ENCODE measurements around the gene ZBTB44.

Gene ZBTB44

GRCh38 chr11:130189492-130190210, 125.1 kb downstream of the ZBTB44 start:
- DNase-seq = no peak
- in situ Hi-C loops (cut with HindIII; ENCODE audit: low pct_ligation_motif_present, low pct_unique_long_range_greater_than_20kb, low sequenced_read_pairs) = no loop called here

- in situ Hi-C loops (cut with HindIII; ENCODE audit: low pct_ligation_motif_present, low pct_unique_long_range_greater_than_20kb, low sequenced_read_pairs) = no loop called here
Observed at GRCh38 chr11:130188585-130189347, 126.0 kb downstream of the ZBTB44 start.

GRCh38 chr11:130188047-130188446, 126.7 kb downstream of the ZBTB44 start:
- in situ Hi-C loops (cut with HindIII; ENCODE audit: low pct_ligation_motif_present, low pct_unique_long_range_greater_than_20kb, low sequenced_read_pairs) = no loop called here
- no peak for DNase-seq

More at GRCh38 chr11:130188585-130189347, 126.0 kb downstream of the ZBTB44 start:
- no peak for DNase-seq

- in situ Hi-C loops (cut with HindIII; ENCODE audit: low pct_ligation_motif_present, low pct_unique_long_range_greater_than_20kb, low sequenced_read_pairs) = no loop called here
- DNase-seq = no peak
Observed at GRCh38 chr11:130187096-130187495, 127.6 kb downstream of the ZBTB44 start.

GRCh38 chr11:130183878-130184610, 130.7 kb downstream of the ZBTB44 start:
- in situ Hi-C loops (cut with HindIII; ENCODE audit: low pct_ligation_motif_present, low pct_unique_long_range_greater_than_20kb, low sequenced_read_pairs) = no loop called here
- no peak for DNase-seq

- peak; percentile 50 for DNase-seq
- in situ Hi-C loops (cut with HindIII; ENCODE audit: low pct_ligation_motif_present, low pct_unique_long_range_greater_than_20kb, low sequenced_read_pairs) = no loop called here
Observed at GRCh38 chr11:130181295-130182272, 133.1 kb downstream of the ZBTB44 start.

GRCh38 chr11:130180896-130181294, 133.8 kb downstream of the ZBTB44 start:
- in situ Hi-C loops (cut with HindIII; ENCODE audit: low pct_ligation_motif_present, low pct_unique_long_range_greater_than_20kb, low sequenced_read_pairs) = no loop called here
- DNase-seq = no peak

GRCh38 chr11:130180491-130180890, 134.2 kb downstream of the ZBTB44 start:
- peak; percentile 22 for DNase-seq
- in situ Hi-C loops (cut with HindIII; ENCODE audit: low pct_ligation_motif_present, low pct_unique_long_range_greater_than_20kb, low sequenced_read_pairs) = no loop called here

- DNase-seq = no peak
- in situ Hi-C loops (cut with HindIII; ENCODE audit: low pct_ligation_motif_present, low pct_unique_long_range_greater_than_20kb, low sequenced_read_pairs) = no loop called here
Observed at GRCh38 chr11:130179396-130180306, 135.1 kb downstream of the ZBTB44 start.

GRCh38 chr11:130178441-130179339, 136.0 kb downstream of the ZBTB44 start:
- in situ Hi-C loops (cut with HindIII; ENCODE audit: low pct_ligation_motif_present, low pct_unique_long_range_greater_than_20kb, low sequenced_read_pairs) = no loop called here
- no peak for DNase-seq

- DNase-seq = no peak
- in situ Hi-C loops (cut with HindIII; ENCODE audit: low pct_ligation_motif_present, low pct_unique_long_range_greater_than_20kb, low sequenced_read_pairs) = no loop called here
Observed at GRCh38 chr11:130177782-130178181, 136.9 kb downstream of the ZBTB44 start.
